ENCODE data around the gene GTPBP1. TPM values are rescaled to one million over a fixed set of nuclear protein-coding genes. Genes with fewer than 3 reads are reported as not detected.

GTPBP1 gene
- total and polyA plus RNA-seq, 2 of the 13 experiments (the other 11 are each of a cell fraction or from before 2014, with no cell fraction given): 22.3 to 27.0 TPM

DNA sequence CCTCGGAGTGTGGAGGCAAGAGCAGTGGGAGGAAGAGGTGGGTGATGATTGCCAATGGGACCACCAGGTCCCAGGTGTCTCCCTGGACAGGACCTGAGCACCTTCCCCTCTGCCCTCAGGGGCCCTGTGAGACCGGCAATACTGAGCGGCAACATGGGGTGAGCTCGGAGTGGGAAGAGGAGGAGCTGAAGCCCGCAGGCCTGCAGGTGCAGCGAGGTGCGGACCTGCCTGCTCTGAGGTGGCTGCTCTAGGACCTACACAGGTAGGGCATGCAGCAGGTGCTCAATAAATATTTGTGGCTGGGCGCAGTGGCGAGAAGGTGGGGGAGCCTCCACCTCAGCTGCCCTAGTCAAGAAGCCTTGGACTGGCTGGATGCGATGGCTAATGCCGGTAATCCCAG, 62.3 kb downstream of the GTPBP1 start:
- BruUV-seq (replicated peaks): no TSS peak
- TF ChIP-seq, protein P1, sequence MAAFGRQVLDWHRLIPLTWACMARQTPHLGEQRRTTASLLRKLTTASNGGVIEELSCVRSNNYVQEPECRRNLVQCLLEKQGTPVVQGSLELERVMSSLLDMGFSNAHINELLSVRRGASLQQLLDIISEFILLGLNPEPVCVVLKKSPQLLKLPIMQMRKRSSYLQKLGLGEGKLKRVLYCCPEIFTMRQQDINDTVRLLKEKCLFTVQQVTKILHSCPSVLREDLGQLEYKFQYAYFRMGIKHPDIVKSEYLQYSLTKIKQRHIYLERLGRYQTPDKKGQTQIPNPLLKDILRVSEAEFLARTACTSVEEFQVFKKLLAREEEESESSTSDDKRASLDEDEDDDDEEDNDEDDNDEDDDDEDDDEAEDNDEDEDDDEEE (CRISPR knock-in tag; IDR thresholded peaks at IDR 0.05): no peak
- TF ChIP-seq, protein P2, sequence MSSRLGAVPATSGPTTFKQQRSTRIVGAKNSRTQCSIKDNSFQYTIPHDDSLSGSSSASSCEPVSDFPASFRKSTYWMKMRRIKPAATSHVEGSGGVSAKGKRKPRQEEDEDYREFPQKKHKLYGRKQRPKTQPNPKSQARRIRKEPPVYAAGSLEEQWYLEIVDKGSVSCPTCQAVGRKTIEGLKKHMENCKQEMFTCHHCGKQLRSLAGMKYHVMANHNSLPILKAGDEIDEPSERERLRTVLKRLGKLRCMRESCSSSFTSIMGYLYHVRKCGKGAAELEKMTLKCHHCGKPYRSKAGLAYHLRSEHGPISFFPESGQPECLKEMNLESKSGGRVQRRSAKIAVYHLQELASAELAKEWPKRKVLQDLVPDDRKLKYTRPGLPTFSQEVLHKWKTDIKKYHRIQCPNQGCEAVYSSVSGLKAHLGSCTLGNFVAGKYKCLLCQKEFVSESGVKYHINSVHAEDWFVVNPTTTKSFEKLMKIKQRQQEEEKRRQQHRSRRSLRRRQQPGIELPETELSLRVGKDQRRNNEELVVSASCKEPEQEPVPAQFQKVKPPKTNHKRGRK (CRISPR knock-in tag; IDR thresholded peaks at IDR 0.05): no peak
- TF ChIP-seq, protein P3, sequence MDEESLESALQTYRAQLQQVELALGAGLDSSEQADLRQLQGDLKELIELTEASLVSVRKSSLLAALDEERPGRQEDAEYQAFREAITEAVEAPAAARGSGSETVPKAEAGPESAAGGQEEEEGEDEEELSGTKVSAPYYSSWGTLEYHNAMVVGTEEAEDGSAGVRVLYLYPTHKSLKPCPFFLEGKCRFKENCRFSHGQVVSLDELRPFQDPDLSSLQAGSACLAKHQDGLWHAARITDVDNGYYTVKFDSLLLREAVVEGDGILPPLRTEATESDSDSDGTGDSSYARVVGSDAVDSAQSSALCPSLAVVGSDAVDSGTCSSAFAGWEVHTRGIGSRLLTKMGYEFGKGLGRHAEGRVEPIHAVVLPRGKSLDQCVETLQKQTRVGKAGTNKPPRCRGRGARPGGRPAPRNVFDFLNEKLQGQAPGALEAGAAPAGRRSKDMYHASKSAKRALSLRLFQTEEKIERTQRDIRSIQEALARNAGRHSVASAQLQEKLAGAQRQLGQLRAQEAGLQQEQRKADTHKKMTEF (CRISPR knock-in tag; IDR thresholded peaks at IDR 0.05): no peak
- TF ChIP-seq IKZF4 (CRISPR knock-in tag; IDR thresholded peaks at IDR 0.05; ENCODE audit: borderline replicate concordance, low read depth, not compliant biosample characterization): no peak
- TF ChIP-seq, protein P4, sequence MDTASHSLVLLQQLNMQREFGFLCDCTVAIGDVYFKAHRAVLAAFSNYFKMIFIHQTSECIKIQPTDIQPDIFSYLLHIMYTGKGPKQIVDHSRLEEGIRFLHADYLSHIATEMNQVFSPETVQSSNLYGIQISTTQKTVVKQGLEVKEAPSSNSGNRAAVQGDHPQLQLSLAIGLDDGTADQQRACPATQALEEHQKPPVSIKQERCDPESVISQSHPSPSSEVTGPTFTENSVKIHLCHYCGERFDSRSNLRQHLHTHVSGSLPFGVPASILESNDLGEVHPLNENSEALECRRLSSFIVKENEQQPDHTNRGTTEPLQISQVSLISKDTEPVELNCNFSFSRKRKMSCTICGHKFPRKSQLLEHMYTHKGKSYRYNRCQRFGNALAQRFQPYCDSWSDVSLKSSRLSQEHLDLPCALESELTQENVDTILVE (CRISPR knock-in tag; IDR thresholded peaks at IDR 0.05): no peak
- TF ChIP-seq, protein P5, sequence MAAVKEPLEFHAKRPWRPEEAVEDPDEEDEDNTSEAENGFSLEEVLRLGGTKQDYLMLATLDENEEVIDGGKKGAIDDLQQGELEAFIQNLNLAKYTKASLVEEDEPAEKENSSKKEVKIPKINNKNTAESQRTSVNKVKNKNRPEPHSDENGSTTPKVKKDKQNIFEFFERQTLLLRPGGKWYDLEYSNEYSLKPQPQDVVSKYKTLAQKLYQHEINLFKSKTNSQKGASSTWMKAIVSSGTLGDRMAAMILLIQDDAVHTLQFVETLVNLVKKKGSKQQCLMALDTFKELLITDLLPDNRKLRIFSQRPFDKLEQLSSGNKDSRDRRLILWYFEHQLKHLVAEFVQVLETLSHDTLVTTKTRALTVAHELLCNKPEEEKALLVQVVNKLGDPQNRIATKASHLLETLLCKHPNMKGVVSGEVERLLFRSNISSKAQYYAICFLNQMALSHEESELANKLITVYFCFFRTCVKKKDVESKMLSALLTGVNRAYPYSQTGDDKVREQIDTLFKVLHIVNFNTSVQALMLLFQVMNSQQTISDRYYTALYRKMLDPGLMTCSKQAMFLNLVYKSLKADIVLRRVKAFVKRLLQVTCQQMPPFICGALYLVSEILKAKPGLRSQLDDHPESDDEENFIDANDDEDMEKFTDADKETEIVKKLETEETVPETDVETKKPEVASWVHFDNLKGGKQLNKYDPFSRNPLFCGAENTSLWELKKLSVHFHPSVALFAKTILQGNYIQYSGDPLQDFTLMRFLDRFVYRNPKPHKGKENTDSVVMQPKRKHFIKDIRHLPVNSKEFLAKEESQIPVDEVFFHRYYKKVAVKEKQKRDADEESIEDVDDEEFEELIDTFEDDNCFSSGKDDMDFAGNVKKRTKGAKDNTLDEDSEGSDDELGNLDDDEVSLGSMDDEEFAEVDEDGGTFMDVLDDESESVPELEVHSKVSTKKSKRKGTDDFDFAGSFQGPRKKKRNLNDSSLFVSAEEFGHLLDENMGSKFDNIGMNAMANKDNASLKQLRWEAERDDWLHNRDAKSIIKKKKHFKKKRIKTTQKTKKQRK (IDR thresholded peaks at IDR 0.05; ENCODE audit: low read length): no peak
- TF ChIP-seq, protein P6, sequence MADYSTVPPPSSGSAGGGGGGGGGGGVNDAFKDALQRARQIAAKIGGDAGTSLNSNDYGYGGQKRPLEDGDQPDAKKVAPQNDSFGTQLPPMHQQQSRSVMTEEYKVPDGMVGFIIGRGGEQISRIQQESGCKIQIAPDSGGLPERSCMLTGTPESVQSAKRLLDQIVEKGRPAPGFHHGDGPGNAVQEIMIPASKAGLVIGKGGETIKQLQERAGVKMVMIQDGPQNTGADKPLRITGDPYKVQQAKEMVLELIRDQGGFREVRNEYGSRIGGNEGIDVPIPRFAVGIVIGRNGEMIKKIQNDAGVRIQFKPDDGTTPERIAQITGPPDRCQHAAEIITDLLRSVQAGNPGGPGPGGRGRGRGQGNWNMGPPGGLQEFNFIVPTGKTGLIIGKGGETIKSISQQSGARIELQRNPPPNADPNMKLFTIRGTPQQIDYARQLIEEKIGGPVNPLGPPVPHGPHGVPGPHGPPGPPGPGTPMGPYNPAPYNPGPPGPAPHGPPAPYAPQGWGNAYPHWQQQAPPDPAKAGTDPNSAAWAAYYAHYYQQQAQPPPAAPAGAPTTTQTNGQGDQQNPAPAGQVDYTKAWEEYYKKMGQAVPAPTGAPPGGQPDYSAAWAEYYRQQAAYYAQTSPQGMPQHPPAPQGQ (CRISPR knock-in tag; IDR thresholded peaks at IDR 0.05; ENCODE audit: borderline replicate concordance): no peak
- no peak for TF ChIP-seq ARID2 (CRISPR knock-in tag; IDR thresholded peaks at IDR 0.05; ENCODE audit: borderline replicate concordance)
- no peak for TF ChIP-seq PTBP1 (IDR thresholded peaks at IDR 0.05; ENCODE audit: low read depth, low read length, poor library complexity, severe bottlenecking)
- no peak for TF ChIP-seq ZNF296 (CRISPR knock-in tag; conservative IDR thresholded peaks at IDR 0.05)
- TF ChIP-seq NFE2L2 (IDR thresholded peaks at IDR 0.05; ENCODE audit: low read length): no peak
- Histone ChIP-seq H3K27ac (ENCODE audit: extremely low read length, insufficient read depth, low read length) (no peak overlapping the region), H3K79me2 (ENCODE audit: insufficient read depth, low read length) (no peaks in the 10 kb centered on the region), H4K20me1 (ENCODE audit: insufficient read depth, low read length) (no peaks in the 10 kb centered on the region), H3K9ac (ENCODE audit: insufficient read depth, low read depth, low read length) (no peak overlapping the region), H3K9me3 (ENCODE audit: low read length) (no peaks in the 10 kb centered on the region), H3K36me3 (replicated peaks in 1 of 2; ENCODE audit: control insufficient read depth in 1 of 2, insufficient read depth in 2 of 2, low read length in 2 of 2) (no peaks in the 10 kb centered on the region), H3K4me2 (ENCODE audit: low read depth, low read length) (no peak overlapping the region), H3K4me1 (ENCODE audit: insufficient read depth, low read length) (peaks cover 40% of the 10 kb centered on the region), H3K4me3 (replicated peaks in 1 of 3; ENCODE audit: insufficient read depth in 1 of 3, low read depth in 2 of 3, low read length in 3 of 3) (no peak overlapping the region), H2AFZ (ENCODE audit: low read length) (no peak overlapping the region), H3K27me3 (ENCODE audit: control insufficient read depth in 1 of 2, insufficient read depth in 2 of 2, low read length in 2 of 2) (peaks cover 2 to 31% of the 10 kb centered on the region in 2 experiments; a peak in 4 of 5 replicates)
- ATAC-seq (no peak), DNase-seq (ENCODE audit: low spot score) (no peak), FAIRE-seq (no peak)
- ChIA-PET CTCF (ENCODE audit: low intra/inter-chr PET ratio, low total read pairs) (interaction anchor here (1.2 to 1.5 kb wide), 6 partner anchors 73 to 354 kb away, joined by 3 to 9 read pairs (median 4); partner anchors contain the start of gene NPTXR), POLR2A (interaction anchor here (0.9 to 1.5 kb wide), 4 partner anchors 8 to 75 kb away, joined by 3 to 4 read pairs (median 3); no protein-coding TSS in a partner anchor)
- 39% methylated on average over 5 of the region's 11 CpGs for WGBS (ENCODE audit: low lambda C conversion rate)
- in situ Hi-C loops (cut with HindIII; ENCODE audit: extremely low pct_ligation_motif_present, low pct_unique_long_range_greater_than_20kb) (no loop called here), intact Hi-C loops (cut with micrococcal nuclease; ENCODE audit: unreplicated experiment) (loop anchor here (10.0 kb wide), 2 partner anchors 77 to 237 kb away; partner anchors contain the start of gene NPTXR)
